ENCODE measurements around the gene RHOBTB1.

- TF ChIP-seq CTCF (IDR thresholded peaks at IDR 0.05; ENCODE audit: low read depth, low read length): no peak
- TF ChIP-seq EZH2phosphoT487 (IDR thresholded peaks at IDR 0.05; ENCODE audit: low read depth): no peak
Observed at GRCh38 chr10:60967854-60968484, 24.0 kb upstream of the RHOBTB1 start.
